T-helper 1 cell (primary cell): Measurements from ENCODE around the gene PAXIP1.

Source experiments
- DNase-seq, 5 donors: peaks; one replicate each; pipeline ENCODE4 v3.0.0-alpha.2; 2012 to 2020

The PAXIP1 gene

GRCh38 chr7:154990964-154991540 lies 11.9 kb downstream of the PAXIP1 start:
- DNase-seq = no peak

GRCh38 chr7:154987571-154987970 lies 15.4 kb downstream of the PAXIP1 start:
- DNase-seq = no peak

GRCh38 chr7:154986200-154986945 lies 16.6 kb downstream of the PAXIP1 start:
- no peak for DNase-seq

- no peak for DNase-seq
Observed at GRCh38 chr7:154985230-154985629, 17.7 kb downstream of the PAXIP1 start.

GRCh38 chr7:154984601-154985188 lies 18.2 kb downstream of the PAXIP1 start:
- DNase-seq = no peak

GRCh38 chr7:154978017-154978416 lies 24.9 kb downstream of the PAXIP1 start:
- no peak for DNase-seq

GRCh38 chr7:154977250-154977649 lies 25.7 kb downstream of the PAXIP1 start:
- no peak for DNase-seq

GRCh38 chr7:154976844-154977243 lies 26.1 kb downstream of the PAXIP1 start:
- DNase-seq = no peak

GRCh38 chr7:154975984-154976383 lies 26.9 kb downstream of the PAXIP1 start:
- no peak for DNase-seq

GRCh38 chr7:154973381-154973780 lies 29.5 kb downstream of the PAXIP1 start:
- DNase-seq = no peak

GRCh38 chr7:154968336-154969001 lies 34.5 kb downstream of the PAXIP1 start:
- no peak for DNase-seq

GRCh38 chr7:154967401-154967955 lies 35.4 kb downstream of the PAXIP1 start:
- no peak for DNase-seq

- no peak for DNase-seq
Observed at GRCh38 chr7:154965014-154965413, 37.9 kb downstream of the PAXIP1 start.

GRCh38 chr7:154960063-154960790 lies 42.7 kb downstream of the PAXIP1 start:
- no peak for DNase-seq

GRCh38 chr7:154956427-154956826 lies 46.5 kb downstream of the PAXIP1 start:
- DNase-seq = no peak

GRCh38 chr7:154953006-154953684 lies 49.8 kb downstream of the PAXIP1 start:
- peak; percentile 35 to 71 (median 45) for DNase-seq

- DNase-seq = no peak
Observed at GRCh38 chr7:154950960-154951359, 52.0 kb downstream of the PAXIP1 start.

GRCh38 chr7:154947604-154948003 lies 55.3 kb downstream of the PAXIP1 start:
- DNase-seq = no peak

GRCh38 chr7:154946166-154946565 lies 56.8 kb downstream of the PAXIP1 start:
- DNase-seq = no peak

GRCh38 chr7:154943906-154944305 lies 59.0 kb downstream of the PAXIP1 start:
- no peak for DNase-seq

GRCh38 chr7:154942691-154943090 lies 60.2 kb downstream of the PAXIP1 start:
- DNase-seq = no peak

- DNase-seq = no peak
Observed at GRCh38 chr7:154937837-154938236, 65.1 kb downstream of the PAXIP1 start.
